ENCODE data around the gene LRRC34.
A peak's percentile ranks its signal among the peaks of the same experiment; 100 is the strongest.

The LRRC34 gene

DNA sequence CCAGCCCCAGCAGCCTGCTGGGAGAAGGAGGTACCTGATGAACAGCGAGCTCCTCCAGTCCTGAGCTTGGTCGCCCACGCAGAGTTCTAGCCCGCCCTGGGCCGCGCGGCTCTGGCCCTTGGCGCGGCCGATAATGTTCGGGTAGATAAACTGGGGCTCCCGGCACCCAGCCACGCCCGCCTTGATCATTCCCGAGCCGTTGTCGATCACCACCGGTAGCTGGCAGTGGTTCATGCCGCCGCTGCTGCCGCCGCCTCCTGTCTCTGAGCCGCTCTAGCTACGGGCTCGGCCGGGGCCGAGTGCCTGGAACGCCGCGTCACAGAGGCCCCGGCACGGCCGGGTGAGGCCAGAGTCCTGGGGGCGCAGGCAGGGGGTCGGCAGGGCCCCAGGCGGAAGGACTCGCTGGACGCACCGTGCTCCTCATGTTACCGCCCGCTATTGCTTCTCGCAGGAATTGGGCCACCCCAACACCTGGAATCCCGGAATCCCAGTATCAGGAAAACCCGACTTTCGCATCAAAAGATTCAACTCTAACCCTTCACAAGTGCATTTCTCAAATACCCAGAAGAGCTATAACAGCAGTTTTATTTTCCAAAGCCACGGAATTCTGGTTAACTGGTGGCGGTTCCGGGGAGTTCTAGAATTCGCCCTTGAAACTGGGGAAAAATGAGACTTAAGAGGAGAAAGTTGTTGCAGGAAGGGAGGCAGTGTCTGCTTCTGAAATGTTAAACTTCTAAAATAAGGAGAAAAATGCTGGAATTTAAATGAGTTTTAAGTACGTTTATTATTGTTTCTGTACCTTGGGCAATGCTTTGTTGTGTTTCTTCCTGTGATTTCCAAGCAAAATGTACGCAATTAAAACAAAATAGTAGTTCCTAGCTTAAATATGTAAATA is 43.2 kb downstream of the LRRC34 start, which contains the start of gene ACTRT3:
TSS of gene ACTRT3 (minus strand) at position 275 of the 895 bp plus-strand sequence. CDS start at position 234, 41 bp downstream.
- Histone ChIP-seq H3K4me3 (no peak within 1 kb of the TSS), H3K9me3 (ENCODE audit: low read depth, low read length) (no peaks in the 10 kb centered on the region), H3K27ac (no peak within 1 kb of the TSS), H3K9ac (ENCODE audit: insufficient read length) (no peak within 1 kb of the TSS), H3K36me3 (ENCODE audit: insufficient read depth, low read length) (peaks cover 7% of the 10 kb centered on the region)
- no peak for TF ChIP-seq POLR2AphosphoS5 (IDR thresholded peaks at IDR 0.05; ENCODE audit: borderline replicate concordance, low read depth, low read length)
- no peak for TF ChIP-seq EZH2 (IDR thresholded peaks at IDR 0.05)
- no peak for TF ChIP-seq FOXP2 (optimal IDR thresholded peaks at IDR 0.05; ENCODE audit: control extremely low read depth, extremely low read length, insufficient read depth)
- no peak for DNase-seq (ENCODE audit: low read depth, low spot score)

DNA sequence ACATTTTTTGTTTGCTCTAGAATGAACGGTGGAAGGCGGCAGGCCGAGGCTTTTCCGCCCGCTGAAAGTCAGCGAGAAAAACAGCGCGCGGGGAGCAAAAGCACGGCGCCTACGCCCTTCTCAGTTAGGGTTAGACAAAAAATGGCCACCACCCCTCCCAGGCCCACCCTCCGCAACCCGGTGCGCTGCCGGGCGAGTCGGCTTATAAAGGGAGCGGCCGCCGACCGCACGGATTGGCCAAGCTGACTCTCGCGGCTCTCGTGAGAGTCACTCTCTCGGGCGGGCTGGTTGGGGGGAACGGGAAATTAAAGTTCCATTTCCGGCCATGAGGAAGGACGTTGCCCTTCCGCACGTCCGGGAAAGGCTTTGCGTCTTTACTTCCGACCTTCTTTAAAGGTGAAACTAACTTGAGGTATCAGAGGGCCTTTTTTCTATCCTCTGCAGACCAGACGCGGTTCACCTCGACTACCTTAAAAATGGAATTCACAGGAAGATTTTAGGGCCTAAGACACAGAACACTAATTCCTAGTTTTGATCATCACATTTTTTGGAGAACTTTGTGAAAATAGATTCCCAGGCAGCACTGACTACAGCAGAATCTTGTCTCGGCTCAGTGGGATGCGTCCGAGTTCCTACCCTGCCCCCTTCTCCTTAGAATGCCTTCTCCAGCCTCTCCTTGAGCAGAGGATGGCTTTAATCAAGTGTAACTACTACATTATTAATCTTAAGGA is 47.7 kb downstream of the LRRC34 start, which contains the start of gene TERC:
TSS of gene TERC (minus strand) at position 179 of the 731 bp plus-strand sequence.
- TF ChIP-seq EZH2 (IDR thresholded peaks at IDR 0.05) (no peak), FOXP2 (optimal IDR thresholded peaks at IDR 0.05; ENCODE audit: control extremely low read depth, extremely low read length, insufficient read depth) (no peak), POLR2AphosphoS5 (IDR thresholded peaks at IDR 0.05; ENCODE audit: borderline replicate concordance, low read depth, low read length) (no peak)
- no peak for DNase-seq (ENCODE audit: low read depth, low spot score)
- peak within 1 kb of the TSS; percentile 64 for H3K9ac ChIP-seq (ENCODE audit: insufficient read length)
- no peaks in the 10 kb centered on the region for H3K36me3 ChIP-seq (ENCODE audit: insufficient read depth, low read length)
- peak within 1 kb of the TSS; percentile 64 for H3K4me3 ChIP-seq
- H3K9me3 ChIP-seq (ENCODE audit: low read depth, low read length): no peaks in the 10 kb centered on the region
- no peak within 1 kb of the TSS; the same call in 1 of the 2 replicates for H3K27ac ChIP-seq

DNA sequence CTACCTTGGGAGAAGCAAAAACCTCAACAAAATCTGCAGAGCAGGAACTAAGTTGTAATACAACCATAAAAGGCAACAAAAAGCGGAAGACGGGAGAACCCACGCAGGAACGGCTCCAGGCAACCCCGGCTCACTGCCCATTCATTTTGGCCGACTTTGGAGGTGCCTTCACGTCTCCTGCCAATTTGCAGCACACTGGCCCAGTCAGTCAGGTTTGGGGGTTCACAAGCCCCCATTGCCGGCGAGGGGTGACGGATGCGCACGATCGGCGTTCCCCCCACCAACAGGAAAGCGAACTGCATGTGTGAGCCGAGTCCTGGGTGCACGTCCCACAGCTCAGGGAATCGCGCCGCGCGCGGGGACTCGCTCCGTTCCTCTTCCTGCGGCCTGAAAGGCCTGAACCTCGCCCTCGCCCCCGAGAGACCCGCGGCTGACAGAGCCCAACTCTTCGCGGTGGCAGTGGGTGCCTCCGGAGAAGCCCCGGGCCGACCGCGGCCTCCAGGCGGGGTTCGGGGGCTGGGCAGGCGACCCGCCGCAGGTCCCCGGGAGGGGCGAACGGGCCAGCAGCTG is 48.3 kb downstream of the LRRC34 start:
- Histone ChIP-seq H3K9ac (ENCODE audit: insufficient read length) (peak overlapping the region; percentile 64), H3K4me3 (peak overlapping the region; percentile 64), H3K27ac (no peak overlapping the region), H3K9me3 (ENCODE audit: low read depth, low read length) (no peaks in the 10 kb centered on the region), H3K36me3 (ENCODE audit: insufficient read depth, low read length) (no peaks in the 10 kb centered on the region)
- no peak for DNase-seq (ENCODE audit: low read depth, low spot score)
- TF ChIP-seq EZH2 (IDR thresholded peaks at IDR 0.05): no peak

DNA sequence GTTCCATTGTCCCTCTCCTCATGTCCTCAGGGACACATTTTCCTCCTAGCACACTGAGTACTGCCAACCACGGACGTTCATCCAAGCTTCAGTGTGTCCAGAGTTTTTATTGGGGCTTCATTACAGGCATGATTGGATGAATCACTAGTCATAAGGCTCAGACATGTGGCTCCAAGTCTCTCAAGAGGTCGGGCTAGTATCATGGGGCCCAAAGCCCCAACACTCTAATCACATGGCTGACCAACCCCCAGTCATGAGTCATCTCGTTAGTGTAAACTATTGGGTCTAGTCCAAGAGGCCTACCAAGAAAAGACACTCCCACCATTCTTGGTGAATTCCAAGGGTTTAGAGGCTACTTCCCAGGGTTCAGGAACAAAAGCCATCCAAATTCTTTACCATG is 52.2 kb downstream of the LRRC34 start:
- H3K9me3 ChIP-seq (ENCODE audit: low read depth, low read length): no peaks in the 10 kb centered on the region
- H3K4me3 ChIP-seq: no peak overlapping the region
- H3K9ac ChIP-seq (ENCODE audit: insufficient read length): no peak overlapping the region
- no peak overlapping the region for H3K27ac ChIP-seq
- no peak for DNase-seq (ENCODE audit: low read depth, low spot score)
- H3K36me3 ChIP-seq (ENCODE audit: insufficient read depth, low read length): no peaks in the 10 kb centered on the region
- TF ChIP-seq POLR2AphosphoS5 (IDR thresholded peaks at IDR 0.05; ENCODE audit: borderline replicate concordance, low read depth, low read length) (no peak), EZH2 (IDR thresholded peaks at IDR 0.05) (no peak), FOXP2 (optimal IDR thresholded peaks at IDR 0.05; ENCODE audit: control extremely low read depth, extremely low read length, insufficient read depth) (no peak)

DNA sequence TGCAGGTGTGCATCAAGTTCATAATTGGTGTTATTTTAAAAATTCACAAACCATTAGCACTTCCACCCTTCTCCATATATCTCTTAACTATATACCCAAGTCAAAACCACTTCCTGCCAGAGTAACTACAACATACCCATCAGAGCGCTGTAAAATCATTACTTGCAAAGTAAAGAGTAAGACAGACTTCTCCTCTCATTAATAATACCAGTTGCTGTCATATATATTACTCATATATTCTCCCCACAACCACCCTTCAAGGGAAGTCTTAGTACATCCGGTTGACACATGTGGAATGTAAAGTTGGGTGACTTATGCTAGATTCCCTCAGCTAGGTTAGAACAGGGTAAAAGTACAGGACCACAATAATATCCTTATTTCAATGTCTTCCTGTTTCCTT is 53.4 kb downstream of the LRRC34 start:
- Histone ChIP-seq H3K9ac (ENCODE audit: insufficient read length) (no peak overlapping the region), H3K36me3 (ENCODE audit: insufficient read depth, low read length) (no peaks in the 10 kb centered on the region), H3K27ac (no peak overlapping the region), H3K4me3 (no peak overlapping the region), H3K9me3 (ENCODE audit: low read depth, low read length) (no peaks in the 10 kb centered on the region)
- no peak for TF ChIP-seq POLR2AphosphoS5 (IDR thresholded peaks at IDR 0.05; ENCODE audit: borderline replicate concordance, low read depth, low read length)
- TF ChIP-seq FOXP2 (optimal IDR thresholded peaks at IDR 0.05; ENCODE audit: control extremely low read depth, extremely low read length, insufficient read depth): no peak
- no peak for TF ChIP-seq EZH2 (IDR thresholded peaks at IDR 0.05)
- DNase-seq (ENCODE audit: low read depth, low spot score): no peak

DNA sequence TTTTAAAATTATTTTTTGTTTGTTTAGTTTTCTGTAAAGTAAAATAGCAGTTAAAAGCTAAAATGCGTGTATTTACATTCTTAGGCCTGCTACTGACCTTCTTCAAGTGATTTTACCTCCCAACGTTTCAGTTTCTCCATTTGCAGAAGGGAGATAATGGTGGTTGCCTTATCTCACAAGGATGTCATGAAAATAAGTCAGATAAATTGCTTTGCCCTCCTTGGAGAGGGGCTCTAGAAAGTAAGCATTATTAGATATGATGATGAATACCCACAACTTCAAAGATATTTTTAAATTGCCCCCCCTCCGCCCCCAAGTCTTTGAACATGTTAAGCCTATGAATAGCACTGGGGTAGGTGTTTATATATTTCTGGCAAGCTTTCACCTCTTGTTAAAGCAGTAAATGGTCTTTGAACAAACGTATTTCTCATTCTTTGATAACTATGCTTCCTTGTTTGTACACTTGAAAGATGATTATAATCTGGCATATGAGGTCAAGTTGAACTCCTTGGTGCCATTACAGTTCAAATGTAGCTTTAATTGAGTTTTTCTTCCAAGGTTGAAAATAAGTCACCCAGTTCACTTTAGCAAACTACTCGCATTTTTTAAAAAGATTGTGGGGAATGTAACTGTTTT is 54.2 kb downstream of the LRRC34 start:
- no peak for TF ChIP-seq EZH2 (IDR thresholded peaks at IDR 0.05)
- TF ChIP-seq FOXP2 (optimal IDR thresholded peaks at IDR 0.05; ENCODE audit: control extremely low read depth, extremely low read length, insufficient read depth): no peak
- TF ChIP-seq POLR2AphosphoS5 (IDR thresholded peaks at IDR 0.05; ENCODE audit: borderline replicate concordance, low read depth, low read length): no peak
- Histone ChIP-seq H3K27ac (no peak overlapping the region), H3K9ac (ENCODE audit: insufficient read length) (no peak overlapping the region), H3K36me3 (ENCODE audit: insufficient read depth, low read length) (no peaks in the 10 kb centered on the region), H3K9me3 (ENCODE audit: low read depth, low read length) (no peaks in the 10 kb centered on the region), H3K4me3 (no peak overlapping the region)
- no peak for DNase-seq (ENCODE audit: low read depth, low spot score)

DNA sequence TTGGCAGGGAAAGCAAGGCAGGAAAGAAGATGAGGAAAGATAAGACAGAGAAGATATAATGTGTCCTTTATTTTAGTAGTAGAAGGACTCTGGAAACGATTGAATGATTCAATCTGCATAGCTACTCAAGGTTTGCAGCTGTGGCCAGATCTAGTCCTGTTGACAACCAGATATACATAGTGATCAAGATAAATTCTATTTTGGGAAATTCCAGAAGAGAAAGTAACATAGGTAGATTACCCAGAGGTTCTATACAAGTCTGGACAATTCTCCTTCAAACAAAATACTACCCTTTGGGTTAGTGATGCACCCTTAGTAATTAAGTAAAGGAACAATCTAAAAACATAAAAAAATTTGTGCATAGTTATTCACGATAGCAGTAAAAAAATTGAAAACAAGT is 57.2 kb downstream of the LRRC34 start:
- DNase-seq (ENCODE audit: low read depth, low spot score): no peak
- TF ChIP-seq EZH2 (IDR thresholded peaks at IDR 0.05) (no peak), POLR2AphosphoS5 (IDR thresholded peaks at IDR 0.05; ENCODE audit: borderline replicate concordance, low read depth, low read length) (no peak), FOXP2 (optimal IDR thresholded peaks at IDR 0.05; ENCODE audit: control extremely low read depth, extremely low read length, insufficient read depth) (no peak)
- Histone ChIP-seq H3K4me3 (no peak overlapping the region), H3K9ac (ENCODE audit: insufficient read length) (no peak overlapping the region), H3K36me3 (ENCODE audit: insufficient read depth, low read length) (no peaks in the 10 kb centered on the region), H3K9me3 (ENCODE audit: low read depth, low read length) (no peaks in the 10 kb centered on the region), H3K27ac (no peak overlapping the region)

DNA sequence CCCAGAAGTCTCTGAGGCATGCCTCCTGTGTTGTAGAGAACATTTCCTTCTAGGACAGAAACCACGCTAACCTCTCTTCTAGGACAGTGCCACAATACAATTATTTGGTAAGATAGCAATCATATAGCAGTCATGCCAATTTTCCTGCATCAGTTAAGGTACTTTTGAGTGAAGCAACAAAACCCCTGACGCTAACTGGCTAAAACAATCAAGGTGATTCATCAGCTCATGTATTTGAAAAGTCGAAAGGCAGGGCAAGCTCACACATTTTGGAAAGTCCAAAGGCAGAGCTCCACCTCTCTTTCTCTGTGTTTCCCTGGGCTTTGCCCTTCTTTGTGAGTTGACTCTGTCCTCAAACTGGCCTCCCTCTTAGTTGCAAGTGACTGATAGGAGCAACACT is 58.0 kb downstream of the LRRC34 start:
- H3K4me3 ChIP-seq: no peak overlapping the region
- H3K36me3 ChIP-seq (ENCODE audit: insufficient read depth, low read length): no peaks in the 10 kb centered on the region
- H3K27ac ChIP-seq: no peak overlapping the region
- no peaks in the 10 kb centered on the region for H3K9me3 ChIP-seq (ENCODE audit: low read depth, low read length)
- no peak overlapping the region for H3K9ac ChIP-seq (ENCODE audit: insufficient read length)
- TF ChIP-seq EZH2 (IDR thresholded peaks at IDR 0.05) (no peak), FOXP2 (optimal IDR thresholded peaks at IDR 0.05; ENCODE audit: control extremely low read depth, extremely low read length, insufficient read depth) (no peak), POLR2AphosphoS5 (IDR thresholded peaks at IDR 0.05; ENCODE audit: borderline replicate concordance, low read depth, low read length) (no peak)
- no peak for DNase-seq (ENCODE audit: low read depth, low spot score)
